AG04450 (cell line): Measurements from ENCODE around the gene CD79B. TPM values are rescaled to one million over a fixed set of nuclear protein-coding genes. Genes with fewer than 3 reads are reported as not detected.

Experiments used
- CTCF ChIA-PET: fragments of 300-600, 350-600 bp; formaldehyde crosslinking; extraction: SDS; loops from one replicate; lab custom pipeline; 2022; ENCODE audit warnings: antibody characterized with exemption, inconsistent platforms; lab: Charles Lee
- POLR2A ChIA-PET: fragments of 350-600 bp; formaldehyde crosslinking; extraction: SDS; loops from one replicate; lab custom pipeline; 2021; ENCODE audit warnings: antibody characterized with exemption, inconsistent platforms; lab: Yijun Ruan, JAX
- DNase-seq: peaks from one replicate; pipeline ENCODE4 v3.0.0-alpha.2; 2011; ENCODE audit warnings: low read depth, low spot score
- H3K27ac ChIP-seq: one replicate; pipeline ENCODE4 v1.5.1; 2012; ENCODE audit warnings: low read depth, low read length, control low read depth
- H3K27me3 ChIP-seq: one replicate; pipeline ENCODE4 v1.6.0; 2012; ENCODE audit warnings: low read length; ENCODE audit not compliant: control insufficient read depth, insufficient read depth
- H3K4me3 ChIP-seq: 2 replicates; pipeline ENCODE4 v1.5.1; 2011; ENCODE audit warnings: mild to moderate bottlenecking, low read depth, low read length, control low read depth
- H3K9me3 ChIP-seq: 2 replicates; pipeline ENCODE4 v1.5.1; 2012; ENCODE audit warnings: low read length; ENCODE audit not compliant: control insufficient read depth, insufficient read depth
- CTCF ChIP-seq: IDR thresholded peaks from 2 replicates; pipeline ENCODE4 v1.5.1; 2011; ENCODE audit warnings: low read depth, low read length, control low read depth, inconsistent platforms
- polyA plus RNA-seq: library from polyadenylated mRNA; depleted of rRNA; stranded (reverse); fragments of >200 nt; gene quantifications from 2 replicates; pipeline ENCODE4 v1.2.3, GENCODE V29; 2011

Gene CD79B
- polyA plus RNA-seq, 1 experiment, result not detected

DNA sequence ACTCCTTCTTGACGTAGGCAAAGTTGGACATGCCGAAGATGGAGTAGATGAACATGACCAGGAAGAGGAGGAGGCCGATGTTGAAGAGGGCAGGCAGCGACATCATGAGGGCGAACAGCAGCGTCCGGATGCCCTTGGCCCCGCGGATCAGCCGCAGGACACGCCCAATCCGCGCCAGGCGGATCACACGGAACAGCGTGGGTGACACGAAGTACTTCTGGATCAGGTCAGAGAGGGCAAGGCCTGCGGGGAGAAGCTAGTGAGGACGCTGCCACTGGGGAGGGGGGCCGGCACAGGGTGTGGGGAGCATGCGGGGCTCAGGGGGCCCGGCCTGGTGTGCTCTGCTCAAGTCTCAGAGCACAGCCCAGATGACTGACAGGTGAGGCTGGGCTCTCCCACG, 9.6 kb upstream of the CD79B start:
- Histone ChIP-seq H3K27ac (no peak overlapping the region), H3K4me3 (no peak overlapping the region), H3K9me3 (peaks cover 3% of the 10 kb centered on the region; the same call in 1 of the 2 replicates), H3K27me3 (peaks cover 3% of the 10 kb centered on the region)
- POLR2A ChIA-PET, result no interaction called here
- TF ChIP-seq CTCF, result no peak
- DNase-seq, result no peak
- CTCF ChIA-PET, result no interaction called here

GRCh38 chr17:63941162-63941561, 9.0 kb upstream of the CD79B start:
- H3K9me3 ChIP-seq, result peaks cover 3% of the 10 kb centered on the region; the same call in 1 of the 2 replicates
- H3K27ac ChIP-seq, result no peak overlapping the region
- H3K4me3 ChIP-seq, result no peak overlapping the region
- CTCF ChIA-PET, result no interaction called here
- no peak for DNase-seq
- POLR2A ChIA-PET, result no interaction called here
- peaks cover 3% of the 10 kb centered on the region for H3K27me3 ChIP-seq
- no peak for TF ChIP-seq CTCF

DNA sequence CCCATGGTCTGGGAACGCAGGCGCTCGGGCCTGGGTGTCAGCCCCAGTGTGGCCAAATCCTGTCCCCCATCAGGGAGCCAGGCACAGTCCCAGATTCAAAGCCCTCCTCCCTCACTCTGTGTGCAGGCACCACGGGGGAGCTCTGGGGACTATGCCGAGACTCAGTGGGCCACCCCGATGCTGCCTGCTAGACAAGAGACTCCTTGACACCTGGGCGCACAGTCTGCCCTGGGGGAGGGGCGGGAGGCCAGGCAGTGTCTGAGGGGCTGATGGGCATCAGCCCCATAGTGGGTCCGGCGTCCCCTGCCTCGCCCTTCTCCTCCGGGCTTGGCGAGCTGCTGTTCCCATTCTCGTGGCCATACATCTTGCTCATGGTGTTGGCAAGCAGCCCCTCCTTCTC, 8.5 kb upstream of the CD79B start:
- TF ChIP-seq CTCF, result no peak
- Histone ChIP-seq H3K27me3 (peaks cover 5% of the 10 kb centered on the region), H3K27ac (no peak overlapping the region), H3K4me3 (no peak overlapping the region), H3K9me3 (peaks cover 3% of the 10 kb centered on the region; the same call in 1 of the 2 replicates)
- no peak for DNase-seq
- POLR2A ChIA-PET, result no interaction called here
- CTCF ChIA-PET, result no interaction called here

DNA sequence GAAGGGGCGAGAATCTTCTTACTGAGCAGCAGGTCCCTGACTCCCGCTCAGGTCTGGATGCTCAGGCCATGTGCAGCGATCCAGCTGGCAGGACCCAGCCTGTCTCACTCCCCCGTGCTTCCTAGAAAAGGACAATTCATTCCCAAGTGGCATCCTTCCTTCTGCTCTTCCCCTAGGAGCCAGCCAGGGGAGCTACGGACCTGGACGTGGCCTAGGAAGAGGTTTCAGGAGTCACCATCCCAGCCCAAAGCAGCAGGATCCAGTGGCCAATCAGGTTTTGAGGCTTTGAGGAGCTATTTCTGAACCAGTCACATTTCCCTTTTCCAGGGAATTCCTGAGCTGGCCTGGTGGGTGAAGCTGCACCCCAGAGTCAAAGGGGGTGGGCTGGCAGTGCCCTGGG, 7.8 kb upstream of the CD79B start:
- Histone ChIP-seq H3K27me3 (peaks cover 10% of the 10 kb centered on the region), H3K9me3 (peaks cover 3% of the 10 kb centered on the region; the same call in 1 of the 2 replicates), H3K27ac (no peak overlapping the region), H3K4me3 (no peak overlapping the region)
- CTCF ChIA-PET, result interaction anchor here (1.3 kb wide), 1 partner anchor 21 kb away, joined by 3 read pairs; no protein-coding TSS in a partner anchor
- POLR2A ChIA-PET, result no interaction called here
- no peak for DNase-seq
- TF ChIP-seq CTCF, result no peak

GRCh38 chr17:63939401-63939800, 7.3 kb upstream of the CD79B start:
- Histone ChIP-seq H3K9me3 (peaks cover 3% of the 10 kb centered on the region; the same call in 1 of the 2 replicates), H3K27me3 (peaks cover 14% of the 10 kb centered on the region), H3K27ac (no peak overlapping the region), H3K4me3 (no peak overlapping the region)
- ChIA-PET CTCF (interaction anchor here (1.3 kb wide), 1 partner anchor 20 kb away, joined by 3 read pairs; no protein-coding TSS in a partner anchor), POLR2A (no interaction called here)
- DNase-seq, result no peak
- no peak for TF ChIP-seq CTCF
